Nephron progenitor cell (in vitro differentiated cells): ENCODE results near the gene ZBTB20.
A peak's percentile ranks its signal among the peaks of the same experiment; 100 is the strongest.

ENCODE experiments used
- DNase-seq: peaks from one replicate; pipeline ENCODE4 v3.0.0; 2021
- H3K27ac Mint-ChIP-seq: 2 replicates; pipeline ENCODE4 v1.8.0; 2021; ENCODE audit warnings: mild to moderate bottlenecking, moderate library complexity, mixed read lengths
- H3K27me3 Mint-ChIP-seq: 2 replicates; pipeline ENCODE4 v1.8.0; 2021; ENCODE audit warnings: mild to moderate bottlenecking, low read depth, mixed read lengths; ENCODE audit not compliant: poor library complexity
- H3K36me3 Mint-ChIP-seq: 2 replicates; pipeline ENCODE4 v1.8.0; 2021; ENCODE audit warnings: low read depth, mixed read lengths
- H3K4me1 Mint-ChIP-seq: 2 replicates; pipeline ENCODE4 v1.8.0; 2021; ENCODE audit warnings: mixed read lengths
- H3K4me3 Mint-ChIP-seq: 2 replicates; pipeline ENCODE4 v1.8.0; 2021; ENCODE audit warnings: mild to moderate bottlenecking, moderate library complexity, mixed read lengths
- H3K9me3 Mint-ChIP-seq: 2 replicates; pipeline ENCODE4 v1.8.0; 2021; ENCODE audit warnings: mild to moderate bottlenecking, moderate library complexity, mixed read lengths
- TF ChIP-seq, protein P1 (sequence below): fragments of 200-600 bp; sonication (generic); IDR thresholded peaks from 2 replicates; pipeline ENCODE4 v1.5.0; 2021; ENCODE audit warnings: antibody characterized with exemption

The ZBTB20 gene

DNA sequence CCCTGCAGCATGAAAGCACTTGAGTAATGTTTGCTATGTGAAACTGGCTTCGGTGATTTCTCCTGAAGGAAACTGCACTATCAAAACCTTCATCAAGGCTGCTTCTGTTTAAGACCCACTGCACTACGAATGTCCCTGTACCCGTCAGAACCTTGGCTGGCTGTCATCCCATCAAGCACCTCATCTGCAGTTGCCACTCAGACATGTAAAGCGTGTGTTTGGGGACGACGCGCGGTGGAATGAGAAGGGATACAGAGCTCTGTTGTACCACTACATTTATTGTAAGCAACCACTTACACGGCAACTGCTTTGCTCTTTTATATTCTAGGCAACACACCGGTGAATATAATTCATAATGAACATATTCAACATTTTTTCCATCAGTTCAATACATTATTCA, 705.7 kb downstream of the ZBTB20 start:
- no peak for DNase-seq
- H3K4me1 Mint-ChIP-seq, result no peaks in the 10 kb centered on the region
- no peak overlapping the region for H3K4me3 Mint-ChIP-seq
- no peaks in the 10 kb centered on the region for H3K27me3 Mint-ChIP-seq
- no peaks in the 10 kb centered on the region for H3K9me3 Mint-ChIP-seq
- TF ChIP-seq, protein P1, sequence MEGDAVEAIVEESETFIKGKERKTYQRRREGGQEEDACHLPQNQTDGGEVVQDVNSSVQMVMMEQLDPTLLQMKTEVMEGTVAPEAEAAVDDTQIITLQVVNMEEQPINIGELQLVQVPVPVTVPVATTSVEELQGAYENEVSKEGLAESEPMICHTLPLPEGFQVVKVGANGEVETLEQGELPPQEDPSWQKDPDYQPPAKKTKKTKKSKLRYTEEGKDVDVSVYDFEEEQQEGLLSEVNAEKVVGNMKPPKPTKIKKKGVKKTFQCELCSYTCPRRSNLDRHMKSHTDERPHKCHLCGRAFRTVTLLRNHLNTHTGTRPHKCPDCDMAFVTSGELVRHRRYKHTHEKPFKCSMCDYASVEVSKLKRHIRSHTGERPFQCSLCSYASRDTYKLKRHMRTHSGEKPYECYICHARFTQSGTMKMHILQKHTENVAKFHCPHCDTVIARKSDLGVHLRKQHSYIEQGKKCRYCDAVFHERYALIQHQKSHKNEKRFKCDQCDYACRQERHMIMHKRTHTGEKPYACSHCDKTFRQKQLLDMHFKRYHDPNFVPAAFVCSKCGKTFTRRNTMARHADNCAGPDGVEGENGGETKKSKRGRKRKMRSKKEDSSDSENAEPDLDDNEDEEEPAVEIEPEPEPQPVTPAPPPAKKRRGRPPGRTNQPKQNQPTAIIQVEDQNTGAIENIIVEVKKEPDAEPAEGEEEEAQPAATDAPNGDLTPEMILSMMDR, result no peak
- H3K27ac Mint-ChIP-seq, result no peak overlapping the region
- H3K36me3 Mint-ChIP-seq, result no peaks in the 10 kb centered on the region

DNA sequence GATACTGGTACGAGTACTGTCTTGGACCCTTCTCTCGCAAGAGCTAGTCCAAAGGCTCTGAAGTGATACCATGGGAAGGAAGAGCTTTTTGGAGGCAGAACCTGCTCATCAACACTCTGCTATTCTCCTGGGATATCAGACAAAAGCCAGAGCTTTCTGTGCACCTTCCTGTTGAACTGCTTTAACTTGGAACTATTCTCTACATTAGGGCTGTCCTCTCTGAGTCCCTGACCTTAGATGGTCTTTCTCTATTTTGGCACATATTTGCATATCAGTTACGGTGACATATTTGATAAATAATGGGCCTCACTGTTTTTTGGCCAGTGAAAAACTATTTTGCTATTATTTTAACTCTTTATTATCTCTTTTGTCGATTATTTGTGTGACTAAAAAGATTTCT, 706.4 kb downstream of the ZBTB20 start:
- no peak for DNase-seq
- H3K4me1 Mint-ChIP-seq, result no peaks in the 10 kb centered on the region
- no peak overlapping the region for H3K27ac Mint-ChIP-seq
- no peaks in the 10 kb centered on the region for H3K36me3 Mint-ChIP-seq
- H3K4me3 Mint-ChIP-seq, result no peak overlapping the region
- TF ChIP-seq, protein P1, result no peak
- no peaks in the 10 kb centered on the region for H3K27me3 Mint-ChIP-seq
- no peaks in the 10 kb centered on the region for H3K9me3 Mint-ChIP-seq

DNA sequence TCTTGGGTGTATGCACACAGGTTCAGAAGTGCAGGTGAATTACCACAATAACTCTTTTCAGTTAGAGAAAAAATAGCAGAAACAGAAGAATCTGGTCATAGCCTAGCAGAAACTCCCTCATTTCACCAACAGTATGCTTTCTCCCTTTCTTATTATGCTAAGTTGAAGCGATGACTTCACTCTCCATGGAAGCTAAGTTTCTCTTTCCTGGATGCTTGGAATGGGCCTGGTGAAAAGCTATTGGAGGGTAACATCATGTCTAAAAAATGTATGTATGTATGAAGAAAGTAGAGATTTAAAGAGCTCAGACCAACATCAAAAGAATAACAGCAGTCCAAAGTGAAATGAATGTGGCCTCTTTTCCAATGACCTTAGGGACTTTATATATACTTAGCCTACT, 707.8 kb downstream of the ZBTB20 start:
- H3K4me3 Mint-ChIP-seq, result no peak overlapping the region
- TF ChIP-seq, protein P1, result no peak

DNA sequence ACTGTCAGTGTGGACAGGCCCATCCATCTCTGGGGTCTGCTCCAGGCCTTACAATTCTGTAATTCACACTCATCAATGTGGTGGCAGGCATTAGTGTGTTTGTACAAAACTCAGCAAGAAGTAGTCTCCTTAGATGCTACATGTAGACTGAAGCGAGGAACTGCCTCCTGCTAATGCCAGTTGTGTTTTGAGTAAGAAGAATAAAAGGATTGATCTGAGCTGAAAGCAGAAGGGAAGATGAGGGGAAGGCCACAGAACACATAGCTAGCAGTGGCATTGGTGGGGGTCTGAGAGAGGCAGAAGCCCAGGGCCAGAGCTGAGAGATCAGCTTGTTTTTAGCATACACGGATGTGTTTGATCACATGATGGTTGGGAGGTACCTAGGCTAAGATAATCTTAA, 709.2 kb downstream of the ZBTB20 start:
- H3K9me3 Mint-ChIP-seq, result no peaks in the 10 kb centered on the region

More for the DNA sequence above, 707.8 kb downstream of the ZBTB20 start:
- no peaks in the 10 kb centered on the region for H3K36me3 Mint-ChIP-seq
- no peaks in the 10 kb centered on the region for H3K4me1 Mint-ChIP-seq
- H3K27ac Mint-ChIP-seq, result no peak overlapping the region
- DNase-seq, result no peak
- no peaks in the 10 kb centered on the region for H3K9me3 Mint-ChIP-seq
- H3K27me3 Mint-ChIP-seq, result no peaks in the 10 kb centered on the region

DNA sequence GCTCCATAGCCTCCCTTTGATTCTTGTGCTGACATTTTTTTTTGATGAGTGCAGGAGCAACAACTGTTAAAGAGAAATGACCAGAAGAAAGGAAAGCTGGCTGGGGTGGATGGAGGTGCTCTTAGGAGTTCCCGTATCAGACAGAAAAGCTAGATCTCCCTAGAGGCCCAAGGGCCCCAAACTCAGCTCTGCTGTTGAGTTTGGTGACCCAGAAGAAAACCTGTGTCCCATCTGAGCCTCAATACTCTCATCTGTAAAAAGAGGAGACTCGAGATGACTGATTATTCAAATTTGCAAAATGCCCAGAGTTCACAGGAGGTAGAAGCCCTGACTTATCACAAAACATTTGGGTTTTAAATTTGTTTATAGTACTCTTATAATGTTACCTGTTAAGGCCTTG, 710.9 kb downstream of the ZBTB20 start:
- no peak overlapping the region for H3K4me3 Mint-ChIP-seq
- TF ChIP-seq, protein P1, result no peak
- H3K4me1 Mint-ChIP-seq, result no peaks in the 10 kb centered on the region
- peaks cover 3% of the 10 kb centered on the region for H3K27me3 Mint-ChIP-seq
- no peaks in the 10 kb centered on the region for H3K9me3 Mint-ChIP-seq
- no peak for DNase-seq
- peak overlapping the region; percentile 26 for H3K27ac Mint-ChIP-seq
- H3K36me3 Mint-ChIP-seq, result no peaks in the 10 kb centered on the region

More for the DNA sequence above, 709.2 kb downstream of the ZBTB20 start:
- Mint-ChIP-seq H3K27ac (no peak overlapping the region), H3K27me3 (peaks cover 3% of the 10 kb centered on the region), H3K36me3 (no peaks in the 10 kb centered on the region), H3K4me1 (no peaks in the 10 kb centered on the region), H3K4me3 (no peak overlapping the region)
- no peak for DNase-seq
- TF ChIP-seq, protein P1, result no peak

DNA sequence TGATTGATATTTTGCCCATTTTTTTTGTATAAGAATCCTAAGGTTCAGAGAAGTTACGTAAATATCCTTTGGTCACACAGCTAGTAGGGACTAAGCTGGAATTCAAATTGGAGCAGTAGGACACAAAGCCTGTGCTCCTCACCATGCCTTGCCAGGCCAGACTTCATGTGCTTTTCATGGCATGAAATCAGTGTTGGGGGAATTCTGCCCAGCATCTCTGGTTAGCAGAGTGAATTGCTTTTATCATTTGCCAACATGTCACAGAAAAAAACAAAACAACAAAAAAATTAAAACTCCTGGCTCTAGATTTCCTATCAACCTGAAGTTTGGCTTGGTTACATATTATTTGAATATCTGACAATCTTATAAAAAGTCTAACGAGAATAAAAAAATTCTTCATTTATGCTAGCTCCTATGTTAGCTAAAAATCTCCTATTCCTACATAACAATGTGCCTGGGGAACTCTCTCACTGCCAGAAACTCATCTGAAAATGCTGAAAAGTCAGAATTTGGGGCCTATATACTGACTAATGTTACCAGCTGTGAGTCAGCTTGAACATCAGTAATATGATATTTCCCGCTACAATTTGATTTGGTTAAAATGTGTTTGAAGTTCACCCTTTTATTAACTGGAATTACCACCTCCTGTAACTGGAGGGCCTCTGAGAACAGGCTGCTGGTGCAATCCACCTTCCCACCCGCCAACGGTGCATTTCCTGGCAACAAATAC, 711.5 kb downstream of the ZBTB20 start:
- no peaks in the 10 kb centered on the region for H3K36me3 Mint-ChIP-seq
- no peak for DNase-seq
- TF ChIP-seq, protein P1, result no peak
- H3K4me3 Mint-ChIP-seq, result no peak overlapping the region
- H3K27me3 Mint-ChIP-seq, result peaks cover 3% of the 10 kb centered on the region
- H3K27ac Mint-ChIP-seq, result no peak overlapping the region
- H3K4me1 Mint-ChIP-seq, result no peaks in the 10 kb centered on the region
- H3K9me3 Mint-ChIP-seq, result no peaks in the 10 kb centered on the region
